ENCODE measurements around the gene IARS1. TPM values are rescaled to one million over a fixed set of nuclear protein-coding genes. Genes with fewer than 3 reads are reported as not detected.
A peak's percentile ranks its signal among the peaks of the same experiment; 100 is the strongest.

Gene IARS1
- total and polyA plus RNA-seq, 2 of the 13 experiments (the other 11 are each of a cell fraction or from before 2014, with no cell fraction given) = 55.9 to 185 TPM

GRCh38 chr9:92293452-92294296 lies at the start of gene IARS1 (continued):
- TF ChIP-seq ZNF124 (CRISPR knock-in tag; IDR thresholded peaks at IDR 0.05) (0 out of 2 replicates have a peak, but pooled peaks have one; percentile 59), BORCS8-MEF2B (CRISPR knock-in tag; IDR thresholded peaks at IDR 0.05) (peak; percentile 98), CENPT (CRISPR knock-in tag; IDR thresholded peaks at IDR 0.05; ENCODE audit: low read depth) (no peak), ZNF777 (CRISPR knock-in tag; IDR thresholded peaks at IDR 0.05) (peak; percentile 68), STAG1 (CRISPR knock-in tag; IDR thresholded peaks at IDR 0.05) (peak; percentile 49), CBX2 (IDR thresholded peaks at IDR 0.05; ENCODE audit: low read depth, low read length) (no peak), CBX2 (CRISPR knock-in tag; IDR thresholded peaks at IDR 0.05; ENCODE audit: low read depth) (peak; percentile 79; the same call in 1 of the 2 replicates), RFX5 (IDR thresholded peaks at IDR 0.05; ENCODE audit: low read depth, low read length) (0 out of 2 replicates have a peak, but pooled peaks have one; percentile 30), KLF16 (CRISPR knock-in tag; IDR thresholded peaks at IDR 0.05) (peak in 1 of 2 experiments; percentile 93; a peak in 2 of 4 replicates), TCF7L2 (IDR thresholded peaks at IDR 0.05; ENCODE audit: low read depth, low read length) (no peak), ZNF383 (CRISPR knock-in tag; IDR thresholded peaks at IDR 0.05; ENCODE audit: borderline replicate concordance) (0 out of 2 replicates have a peak, but pooled peaks have one; percentile 58), ZNF235 (CRISPR knock-in tag; IDR thresholded peaks at IDR 0.05; ENCODE audit: borderline replicate concordance) (0 out of 2 replicates have a peak, but pooled peaks have one; percentile 39), DR1 (CRISPR knock-in tag; IDR thresholded peaks at IDR 0.05) (peak; percentile 82), SMARCC2 (IDR thresholded peaks at IDR 0.05) (no peak), ZNF772 (CRISPR knock-in tag; IDR thresholded peaks at IDR 0.05) (peak; percentile 68; the same call in 1 of the 2 replicates), FOXO4 (CRISPR knock-in tag; conservative IDR thresholded peaks at IDR 0.05) (0 out of 2 replicates have a peak, but pooled peaks have one; percentile 73), ELF3 (CRISPR knock-in tag; IDR thresholded peaks at IDR 0.05) (peak; percentile 82), GATA4 (IDR thresholded peaks at IDR 0.05; ENCODE audit: borderline replicate concordance, low read depth) (no peak), ZNF335 (CRISPR knock-in tag; IDR thresholded peaks at IDR 0.05) (peak; percentile 54; the same call in 1 of the 2 replicates), HOMEZ (CRISPR knock-in tag; IDR thresholded peaks at IDR 0.05; ENCODE audit: low read depth) (peak; percentile 80), SOX6 (IDR thresholded peaks at IDR 0.05) (no peak), SOX6 (CRISPR knock-in tag; IDR thresholded peaks at IDR 0.05) (peak; percentile 79), ZNF660 (CRISPR knock-in tag; IDR thresholded peaks at IDR 0.05; ENCODE audit: borderline replicate concordance, low read depth) (no peak), ZKSCAN8 (CRISPR knock-in tag; IDR thresholded peaks at IDR 0.05; ENCODE audit: borderline replicate concordance) (0 out of 2 replicates have a peak, but pooled peaks have one; percentile 77), MIER3 (CRISPR knock-in tag; IDR thresholded peaks at IDR 0.05; ENCODE audit: borderline replicate concordance) (peak; percentile 97), PREB (CRISPR knock-in tag; IDR thresholded peaks at IDR 0.05) (0 out of 2 replicates have a peak, but pooled peaks have one; percentile 70), ARNTL (CRISPR knock-in tag; IDR thresholded peaks at IDR 0.05) (peak; percentile 89), SNRNP70 (IDR thresholded peaks at IDR 0.05; ENCODE audit: low read depth, low read length) (no peak)
